ENCODE data around the gene RILPL1. TPM values are rescaled to one million over a fixed set of nuclear protein-coding genes. Genes with fewer than 3 reads are reported as not detected.

Gene RILPL1
- total RNA-seq, 2 donors from 2014 or later = 2.6 to 5.0 TPM

- no peak for DNase-seq
- no peak overlapping the region for H3K4me3 ChIP-seq
- no peaks in the 10 kb centered on the region for H3K36me3 ChIP-seq
- H3K27me3 ChIP-seq = no peaks in the 10 kb centered on the region
- TF ChIP-seq CTCF (IDR thresholded peaks at IDR 0.05) = no peak
- intact Hi-C loops (cut with DNase I) = no loop called here
- H3K4me1 ChIP-seq = no peaks in the 10 kb centered on the region
- no peaks in the 10 kb centered on the region for H3K9me3 ChIP-seq
- no peak overlapping the region for H3K27ac ChIP-seq
- no peak overlapping the region for H3K9ac ChIP-seq (ENCODE audit: low read depth in 2 of 2, low read length in 2 of 2)
Observed at GRCh38 chr12:123491056-123491455, 42.5 kb downstream of the RILPL1 start.

GRCh38 chr12:123490089-123490488 lies 43.4 kb downstream of the RILPL1 start:
- Histone ChIP-seq H3K9me3 (no peaks in the 10 kb centered on the region), H3K27ac (no peak overlapping the region), H3K36me3 (no peaks in the 10 kb centered on the region), H3K9ac (ENCODE audit: low read depth in 2 of 2, low read length in 2 of 2) (no peak overlapping the region), H3K27me3 (no peaks in the 10 kb centered on the region), H3K4me3 (no peak overlapping the region), H3K4me1 (no peaks in the 10 kb centered on the region)
- TF ChIP-seq CTCF (IDR thresholded peaks at IDR 0.05) = no peak
- intact Hi-C loops (cut with DNase I) = no loop called here
- DNase-seq = no peak

GRCh38 chr12:123489580-123489979 lies 43.9 kb downstream of the RILPL1 start:
- H3K27me3 ChIP-seq = no peaks in the 10 kb centered on the region
- H3K9me3 ChIP-seq = no peaks in the 10 kb centered on the region
- no peak overlapping the region for H3K9ac ChIP-seq (ENCODE audit: low read depth in 2 of 2, low read length in 2 of 2)
- no peak overlapping the region for H3K4me3 ChIP-seq
- H3K27ac ChIP-seq = no peak overlapping the region
- no peaks in the 10 kb centered on the region for H3K4me1 ChIP-seq
- intact Hi-C loops (cut with DNase I) = no loop called here
- DNase-seq = no peak
- H3K36me3 ChIP-seq = no peaks in the 10 kb centered on the region
- TF ChIP-seq CTCF (IDR thresholded peaks at IDR 0.05) = no peak

GRCh38 chr12:123488539-123489230 lies 44.8 kb downstream of the RILPL1 start:
- no peak overlapping the region for H3K9ac ChIP-seq (ENCODE audit: low read depth in 2 of 2, low read length in 2 of 2)
- H3K27ac ChIP-seq = no peak overlapping the region
- H3K4me1 ChIP-seq = no peaks in the 10 kb centered on the region
- H3K27me3 ChIP-seq = no peaks in the 10 kb centered on the region
- DNase-seq = no peak
- intact Hi-C loops (cut with DNase I) = no loop called here
- no peak overlapping the region for H3K4me3 ChIP-seq
- no peak for TF ChIP-seq CTCF (IDR thresholded peaks at IDR 0.05)
- H3K36me3 ChIP-seq = no peaks in the 10 kb centered on the region
- no peaks in the 10 kb centered on the region for H3K9me3 ChIP-seq

- Histone ChIP-seq H3K4me1 (no peaks in the 10 kb centered on the region), H3K9me3 (no peaks in the 10 kb centered on the region), H3K27me3 (no peaks in the 10 kb centered on the region), H3K27ac (no peak overlapping the region), H3K4me3 (no peak overlapping the region), H3K9ac (ENCODE audit: low read depth in 2 of 2, low read length in 2 of 2) (no peak overlapping the region), H3K36me3 (no peaks in the 10 kb centered on the region)
- intact Hi-C loops (cut with DNase I) = no loop called here
- no peak for DNase-seq
- TF ChIP-seq CTCF (IDR thresholded peaks at IDR 0.05) = no peak
Observed at GRCh38 chr12:123487428-123487827, 46.1 kb downstream of the RILPL1 start.

Measured in colonic mucosa (tissue), 4 donors.